ENCODE results near the gene TINAG.

Gene TINAG

GRCh38 chr6:54308289-54308985 lies at the start of gene TINAG:
Gene TINAG, plus strand, starts transcription at chr6:54308441. Its CDS starts 110 bp downstream, at chr6:54308551.
- FAIRE-seq = no peak

GRCh38 chr6:54260025-54260424 lies 48.2 kb upstream of the TINAG start:
- no peak for FAIRE-seq

- no peak for FAIRE-seq
These were observed 45.7 kb upstream of the TINAG start for GRCh38 chr6:54262499-54262898.

- FAIRE-seq = no peak
These were observed 45.3 kb upstream of the TINAG start for GRCh38 chr6:54262971-54263370.

- no peak for FAIRE-seq
These were observed 43.5 kb upstream of the TINAG start for GRCh38 chr6:54264581-54265272.

GRCh38 chr6:54266400-54266923 lies 41.8 kb upstream of the TINAG start:
- FAIRE-seq = no peak

GRCh38 chr6:54267798-54268197 lies 40.4 kb upstream of the TINAG start:
- FAIRE-seq = no peak

GRCh38 chr6:54273214-54273820 lies 34.9 kb upstream of the TINAG start:
- no peak for FAIRE-seq

- FAIRE-seq = no peak
These were observed 33.9 kb upstream of the TINAG start for GRCh38 chr6:54274383-54274782.

GRCh38 chr6:54282186-54282585 lies 26.1 kb upstream of the TINAG start:
- FAIRE-seq = no peak

- no peak for FAIRE-seq
These were observed 23.9 kb upstream of the TINAG start for GRCh38 chr6:54284161-54284860.

GRCh38 chr6:54285595-54285994 lies 22.6 kb upstream of the TINAG start:
- no peak for FAIRE-seq

GRCh38 chr6:54286141-54286540 lies 22.1 kb upstream of the TINAG start:
- no peak for FAIRE-seq

- FAIRE-seq = no peak
These were observed 19.8 kb upstream of the TINAG start for GRCh38 chr6:54288474-54288873.

GRCh38 chr6:54289426-54289825 lies 18.8 kb upstream of the TINAG start:
- no peak for FAIRE-seq

GRCh38 chr6:54291146-54291545 lies 17.1 kb upstream of the TINAG start:
- no peak for FAIRE-seq

- no peak for FAIRE-seq
These were observed 16.5 kb upstream of the TINAG start for GRCh38 chr6:54291738-54292137.

- FAIRE-seq = no peak
These were observed 13.2 kb upstream of the TINAG start for GRCh38 chr6:54294965-54295532.

- no peak for FAIRE-seq
These were observed 8.5 kb upstream of the TINAG start for GRCh38 chr6:54299542-54300269.

- no peak for FAIRE-seq
These were observed 6.5 kb upstream of the TINAG start for GRCh38 chr6:54301770-54302169.

GRCh38 chr6:54307439-54307910 lies 766 bp upstream of the TINAG start:
- no peak for FAIRE-seq

GRCh38 chr6:54308986-54309315 lies 710 bp downstream of the TINAG start:
- FAIRE-seq = no peak

Data from TTC549 (cell line).